Measurements from ENCODE around the gene CXCL12. TPM values are rescaled to one million over a fixed set of nuclear protein-coding genes. Genes with fewer than 3 reads are reported as not detected.

CXCL12 gene
- total and polyA plus RNA-seq, 4 donors: 23.8 to 66.3 (median 41.8) TPM

DNA sequence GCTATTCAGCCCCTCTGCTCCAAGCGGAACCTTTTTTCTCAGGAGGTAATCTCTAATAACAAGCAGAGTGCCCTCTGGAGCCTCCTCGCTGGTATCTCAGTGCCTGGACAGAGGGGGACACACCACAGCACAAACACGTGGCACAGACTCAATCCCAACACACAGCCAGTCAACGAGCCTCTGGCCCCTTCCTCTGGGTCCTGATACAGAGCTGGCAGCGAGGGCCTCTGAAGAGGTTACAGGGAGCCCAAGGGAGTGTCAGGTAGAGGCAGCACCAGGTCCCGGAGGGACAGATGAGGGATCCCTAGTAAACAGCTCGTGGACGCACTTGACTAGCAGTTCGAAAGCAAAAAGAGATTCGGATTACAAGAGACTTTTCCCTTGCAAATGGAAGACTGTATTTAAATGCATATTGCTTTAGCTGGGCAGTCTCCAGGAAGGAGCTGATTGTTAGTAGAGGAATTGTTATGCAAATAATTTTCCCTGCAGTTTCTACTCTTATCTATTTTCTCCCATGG, 14.1 kb downstream of the CXCL12 start:
- no peaks in the 10 kb centered on the region for H3K4me1 ChIP-seq (ENCODE audit: control insufficient read depth in 4 of 4, insufficient read depth in 4 of 4, low read length in 3 of 4)
- 69% methylated on average over 10 of the region's 10 CpGs for WGBS
- no peaks in the 10 kb centered on the region for H3K9me3 ChIP-seq (ENCODE audit: control insufficient read depth in 4 of 4, low read length in 3 of 4)
- TF ChIP-seq RAD21 (IDR thresholded peaks at IDR 0.05) (no peak), EGR1 (IDR thresholded peaks at IDR 0.05; ENCODE audit: low read depth in 2 of 2) (no peak), HNF4A (conservative IDR thresholded peaks at IDR 0.05) (no peak), FOXA1 (IDR thresholded peaks at IDR 0.05) (no peak), FOXA2 (IDR thresholded peaks at IDR 0.05) (no peak), GABPA (IDR thresholded peaks at IDR 0.05 in 1 of 2, conservative IDR thresholded peaks at IDR 0.05 in 1 of 2) (no peak), NR2F2 (IDR thresholded peaks at IDR 0.05) (no peak)
- TF ChIP-seq, protein P1, sequence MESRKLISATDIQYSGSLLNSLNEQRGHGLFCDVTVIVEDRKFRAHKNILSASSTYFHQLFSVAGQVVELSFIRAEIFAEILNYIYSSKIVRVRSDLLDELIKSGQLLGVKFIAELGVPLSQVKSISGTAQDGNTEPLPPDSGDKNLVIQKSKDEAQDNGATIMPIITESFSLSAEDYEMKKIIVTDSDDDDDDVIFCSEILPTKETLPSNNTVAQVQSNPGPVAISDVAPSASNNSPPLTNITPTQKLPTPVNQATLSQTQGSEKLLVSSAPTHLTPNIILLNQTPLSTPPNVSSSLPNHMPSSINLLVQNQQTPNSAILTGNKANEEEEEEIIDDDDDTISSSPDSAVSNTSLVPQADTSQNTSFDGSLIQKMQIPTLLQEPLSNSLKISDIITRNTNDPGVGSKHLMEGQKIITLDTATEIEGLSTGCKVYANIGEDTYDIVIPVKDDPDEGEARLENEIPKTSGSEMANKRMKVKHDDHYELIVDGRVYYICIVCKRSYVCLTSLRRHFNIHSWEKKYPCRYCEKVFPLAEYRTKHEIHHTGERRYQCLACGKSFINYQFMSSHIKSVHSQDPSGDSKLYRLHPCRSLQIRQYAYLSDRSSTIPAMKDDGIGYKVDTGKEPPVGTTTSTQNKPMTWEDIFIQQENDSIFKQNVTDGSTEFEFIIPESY (IDR thresholded peaks at IDR 0.05): no peak
- TF ChIP-seq, protein P2, sequence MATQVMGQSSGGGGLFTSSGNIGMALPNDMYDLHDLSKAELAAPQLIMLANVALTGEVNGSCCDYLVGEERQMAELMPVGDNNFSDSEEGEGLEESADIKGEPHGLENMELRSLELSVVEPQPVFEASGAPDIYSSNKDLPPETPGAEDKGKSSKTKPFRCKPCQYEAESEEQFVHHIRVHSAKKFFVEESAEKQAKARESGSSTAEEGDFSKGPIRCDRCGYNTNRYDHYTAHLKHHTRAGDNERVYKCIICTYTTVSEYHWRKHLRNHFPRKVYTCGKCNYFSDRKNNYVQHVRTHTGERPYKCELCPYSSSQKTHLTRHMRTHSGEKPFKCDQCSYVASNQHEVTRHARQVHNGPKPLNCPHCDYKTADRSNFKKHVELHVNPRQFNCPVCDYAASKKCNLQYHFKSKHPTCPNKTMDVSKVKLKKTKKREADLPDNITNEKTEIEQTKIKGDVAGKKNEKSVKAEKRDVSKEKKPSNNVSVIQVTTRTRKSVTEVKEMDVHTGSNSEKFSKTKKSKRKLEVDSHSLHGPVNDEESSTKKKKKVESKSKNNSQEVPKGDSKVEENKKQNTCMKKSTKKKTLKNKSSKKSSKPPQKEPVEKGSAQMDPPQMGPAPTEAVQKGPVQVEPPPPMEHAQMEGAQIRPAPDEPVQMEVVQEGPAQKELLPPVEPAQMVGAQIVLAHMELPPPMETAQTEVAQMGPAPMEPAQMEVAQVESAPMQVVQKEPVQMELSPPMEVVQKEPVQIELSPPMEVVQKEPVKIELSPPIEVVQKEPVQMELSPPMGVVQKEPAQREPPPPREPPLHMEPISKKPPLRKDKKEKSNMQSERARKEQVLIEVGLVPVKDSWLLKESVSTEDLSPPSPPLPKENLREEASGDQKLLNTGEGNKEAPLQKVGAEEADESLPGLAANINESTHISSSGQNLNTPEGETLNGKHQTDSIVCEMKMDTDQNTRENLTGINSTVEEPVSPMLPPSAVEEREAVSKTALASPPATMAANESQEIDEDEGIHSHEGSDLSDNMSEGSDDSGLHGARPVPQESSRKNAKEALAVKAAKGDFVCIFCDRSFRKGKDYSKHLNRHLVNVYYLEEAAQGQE (IDR thresholded peaks at IDR 0.05): no peak
- TF ChIP-seq, protein P3, sequence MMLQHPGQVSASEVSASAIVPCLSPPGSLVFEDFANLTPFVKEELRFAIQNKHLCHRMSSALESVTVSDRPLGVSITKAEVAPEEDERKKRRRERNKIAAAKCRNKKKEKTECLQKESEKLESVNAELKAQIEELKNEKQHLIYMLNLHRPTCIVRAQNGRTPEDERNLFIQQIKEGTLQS (IDR thresholded peaks at IDR 0.05): no peak
- DNase-seq (ENCODE audit: low spot score): no peak
- no peak overlapping the region for H3K9ac ChIP-seq (ENCODE audit: low read depth in 1 of 2, low read length in 2 of 2)
- H3K27me3 ChIP-seq (ENCODE audit: control insufficient read depth in 4 of 4, insufficient read depth in 4 of 4, low read length in 3 of 4): no peaks in the 10 kb centered on the region
- H3K36me3 ChIP-seq (ENCODE audit: control insufficient read depth in 4 of 4, insufficient read depth in 3 of 4, low read depth in 1 of 4, low read length in 3 of 4): no peaks in the 10 kb centered on the region
- H3K27ac ChIP-seq (ENCODE audit: low read depth in 1 of 2, low read length in 2 of 2): no peak overlapping the region
- no peak overlapping the region for H3K4me3 ChIP-seq (ENCODE audit: low read depth in 1 of 3, low read length in 3 of 3)

DNA sequence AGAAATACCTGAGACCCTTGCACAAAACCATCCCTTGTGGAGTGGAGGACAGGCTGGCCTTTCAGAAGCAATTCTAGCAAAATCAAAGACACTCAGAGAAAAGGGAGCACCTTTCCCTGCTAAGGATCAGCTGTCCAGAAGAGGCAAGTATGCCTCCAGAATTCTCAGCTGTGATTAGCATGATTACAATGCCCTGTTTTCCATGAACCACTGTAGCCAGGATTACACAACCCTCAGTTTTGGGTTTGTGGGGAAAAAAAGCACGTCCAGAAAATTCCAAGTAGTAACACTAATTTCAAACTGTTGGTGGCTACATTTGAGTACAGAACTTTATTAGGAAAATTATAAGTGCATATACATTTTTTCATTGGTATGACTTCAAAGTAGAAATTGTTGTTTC, 15.0 kb downstream of the CXCL12 start:
- no peak overlapping the region for H3K4me3 ChIP-seq (ENCODE audit: low read depth in 1 of 3, low read length in 3 of 3)
- H3K4me1 ChIP-seq (ENCODE audit: control insufficient read depth in 4 of 4, insufficient read depth in 4 of 4, low read length in 3 of 4): no peaks in the 10 kb centered on the region
- no peak overlapping the region for H3K27ac ChIP-seq (ENCODE audit: low read depth in 1 of 2, low read length in 2 of 2)
- H3K27me3 ChIP-seq (ENCODE audit: control insufficient read depth in 4 of 4, insufficient read depth in 4 of 4, low read length in 3 of 4): no peaks in the 10 kb centered on the region
- H3K9me3 ChIP-seq (ENCODE audit: control insufficient read depth in 4 of 4, low read length in 3 of 4): no peaks in the 10 kb centered on the region
- no peaks in the 10 kb centered on the region for H3K36me3 ChIP-seq (ENCODE audit: control insufficient read depth in 4 of 4, insufficient read depth in 3 of 4, low read depth in 1 of 4, low read length in 3 of 4)
- WGBS: 79% methylated on average over 1 of the region's 1 CpG
- no peak for DNase-seq (ENCODE audit: low spot score)
- no peak overlapping the region for H3K9ac ChIP-seq (ENCODE audit: low read depth in 1 of 2, low read length in 2 of 2)
- TF ChIP-seq TAF1 (conservative IDR thresholded peaks at IDR 0.05) (no peak), NR2F2 (IDR thresholded peaks at IDR 0.05) (no peak), HNF4A (conservative IDR thresholded peaks at IDR 0.05) (no peak), GABPA (IDR thresholded peaks at IDR 0.05 in 1 of 2, conservative IDR thresholded peaks at IDR 0.05 in 1 of 2) (no peak), JUND (IDR thresholded peaks at IDR 0.05) (no peak), RXRA (IDR thresholded peaks at IDR 0.05) (no peak), FOXA1 (IDR thresholded peaks at IDR 0.05) (no peak), SP1 (IDR thresholded peaks at IDR 0.05) (no peak), FOXA2 (IDR thresholded peaks at IDR 0.05) (no peak), RAD21 (IDR thresholded peaks at IDR 0.05) (no peak), YY1 (IDR thresholded peaks at IDR 0.05) (no peak)
- TF ChIP-seq, protein P4, sequence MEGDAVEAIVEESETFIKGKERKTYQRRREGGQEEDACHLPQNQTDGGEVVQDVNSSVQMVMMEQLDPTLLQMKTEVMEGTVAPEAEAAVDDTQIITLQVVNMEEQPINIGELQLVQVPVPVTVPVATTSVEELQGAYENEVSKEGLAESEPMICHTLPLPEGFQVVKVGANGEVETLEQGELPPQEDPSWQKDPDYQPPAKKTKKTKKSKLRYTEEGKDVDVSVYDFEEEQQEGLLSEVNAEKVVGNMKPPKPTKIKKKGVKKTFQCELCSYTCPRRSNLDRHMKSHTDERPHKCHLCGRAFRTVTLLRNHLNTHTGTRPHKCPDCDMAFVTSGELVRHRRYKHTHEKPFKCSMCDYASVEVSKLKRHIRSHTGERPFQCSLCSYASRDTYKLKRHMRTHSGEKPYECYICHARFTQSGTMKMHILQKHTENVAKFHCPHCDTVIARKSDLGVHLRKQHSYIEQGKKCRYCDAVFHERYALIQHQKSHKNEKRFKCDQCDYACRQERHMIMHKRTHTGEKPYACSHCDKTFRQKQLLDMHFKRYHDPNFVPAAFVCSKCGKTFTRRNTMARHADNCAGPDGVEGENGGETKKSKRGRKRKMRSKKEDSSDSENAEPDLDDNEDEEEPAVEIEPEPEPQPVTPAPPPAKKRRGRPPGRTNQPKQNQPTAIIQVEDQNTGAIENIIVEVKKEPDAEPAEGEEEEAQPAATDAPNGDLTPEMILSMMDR (IDR thresholded peaks at IDR 0.05; ENCODE audit: low read depth, low read length, missing input control): no peak
- TF ChIP-seq, protein P3 (IDR thresholded peaks at IDR 0.05): no peak
- TF ChIP-seq, protein P5, sequence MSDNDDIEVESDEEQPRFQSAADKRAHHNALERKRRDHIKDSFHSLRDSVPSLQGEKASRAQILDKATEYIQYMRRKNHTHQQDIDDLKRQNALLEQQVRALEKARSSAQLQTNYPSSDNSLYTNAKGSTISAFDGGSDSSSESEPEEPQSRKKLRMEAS (IDR thresholded peaks at IDR 0.05): no peak
- TF ChIP-seq, protein P1 (IDR thresholded peaks at IDR 0.05): no peak
- TF ChIP-seq, protein P2 (IDR thresholded peaks at IDR 0.05): no peak
